Measurements from ENCODE around the gene FGD4. TPM values are rescaled to one million over a fixed set of nuclear protein-coding genes. Genes with fewer than 3 reads are reported as not detected.

The FGD4 gene
- total and polyA plus RNA-seq, 9 of the 15 experiments (the other 6 are each of a cell fraction or from before 2014, with no cell fraction given): 0.05 to 0.51 (median 0.27) TPM

- TF ChIP-seq ZBTB17 (CRISPR knock-in tag; IDR thresholded peaks at IDR 0.05) (no peak), MCM3 (IDR thresholded peaks at IDR 0.05) (no peak), ATF4 (CRISPR knock-in tag; IDR thresholded peaks at IDR 0.05) (no peak), CEBPG (CRISPR knock-in tag; IDR thresholded peaks at IDR 0.05) (no peak), CEBPG (tag; conservative IDR thresholded peaks at IDR 0.05 in 1 of 2, IDR thresholded peaks at IDR 0.05 in 1 of 2) (no peak), ZBTB11 (CRISPR knock-in tag; IDR thresholded peaks at IDR 0.05) (no peak), MAFG (tag; conservative IDR thresholded peaks at IDR 0.05) (peak; percentile 64)
Observed at GRCh38 chr12:32367381-32367780, 32.0 kb upstream of the FGD4 start (continued).

Data from K562 (cell line).